Measurements from ENCODE around the gene DTNB.

GRCh38 chr2:25355270-25355669 lies 318.1 kb downstream of the DTNB start:
- TF ChIP-seq CTCF (conservative IDR thresholded peaks at IDR 0.05), result no peak
- TF ChIP-seq ZFX (IDR thresholded peaks at IDR 0.05), result no peak

Data from C4-2B (cell line).